ENCODE results near the gene ATP1B2.

The ATP1B2 gene

DNA sequence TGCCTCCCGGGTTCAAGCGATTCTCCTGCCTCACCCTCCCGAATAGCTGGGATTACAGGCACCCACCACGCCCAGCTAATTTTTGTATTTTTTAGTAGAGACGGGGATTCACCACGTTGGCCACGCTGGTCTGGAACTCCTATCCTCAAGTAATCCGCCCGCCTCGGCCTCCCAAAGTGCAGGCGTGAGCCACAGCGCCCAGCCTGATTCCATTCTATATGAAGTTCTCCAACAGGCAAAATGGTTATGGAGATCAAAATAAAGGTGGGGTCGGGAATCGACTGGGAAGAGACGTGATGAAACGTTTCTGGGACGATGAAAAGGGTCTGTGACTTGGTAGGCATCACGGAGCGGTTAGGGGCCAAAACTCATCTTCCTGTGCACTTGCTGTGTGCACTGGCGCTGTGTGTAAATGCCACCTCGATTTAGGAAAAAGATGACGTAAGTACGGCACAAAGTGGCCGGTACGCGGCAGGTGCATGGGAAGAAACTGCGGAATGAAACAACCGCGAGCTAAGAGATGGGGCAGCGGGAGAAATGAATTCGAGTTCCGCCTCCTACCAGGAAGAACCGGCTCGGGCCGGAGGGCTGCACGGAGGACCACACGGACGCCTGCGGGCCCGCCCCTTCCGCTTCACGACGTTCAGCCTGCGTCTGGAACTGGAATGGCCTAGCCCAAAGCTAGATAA, 35.0 kb downstream of the ATP1B2 start:
- DNase-seq (ENCODE audit: low spot score) = peak; percentile 97

DNA sequence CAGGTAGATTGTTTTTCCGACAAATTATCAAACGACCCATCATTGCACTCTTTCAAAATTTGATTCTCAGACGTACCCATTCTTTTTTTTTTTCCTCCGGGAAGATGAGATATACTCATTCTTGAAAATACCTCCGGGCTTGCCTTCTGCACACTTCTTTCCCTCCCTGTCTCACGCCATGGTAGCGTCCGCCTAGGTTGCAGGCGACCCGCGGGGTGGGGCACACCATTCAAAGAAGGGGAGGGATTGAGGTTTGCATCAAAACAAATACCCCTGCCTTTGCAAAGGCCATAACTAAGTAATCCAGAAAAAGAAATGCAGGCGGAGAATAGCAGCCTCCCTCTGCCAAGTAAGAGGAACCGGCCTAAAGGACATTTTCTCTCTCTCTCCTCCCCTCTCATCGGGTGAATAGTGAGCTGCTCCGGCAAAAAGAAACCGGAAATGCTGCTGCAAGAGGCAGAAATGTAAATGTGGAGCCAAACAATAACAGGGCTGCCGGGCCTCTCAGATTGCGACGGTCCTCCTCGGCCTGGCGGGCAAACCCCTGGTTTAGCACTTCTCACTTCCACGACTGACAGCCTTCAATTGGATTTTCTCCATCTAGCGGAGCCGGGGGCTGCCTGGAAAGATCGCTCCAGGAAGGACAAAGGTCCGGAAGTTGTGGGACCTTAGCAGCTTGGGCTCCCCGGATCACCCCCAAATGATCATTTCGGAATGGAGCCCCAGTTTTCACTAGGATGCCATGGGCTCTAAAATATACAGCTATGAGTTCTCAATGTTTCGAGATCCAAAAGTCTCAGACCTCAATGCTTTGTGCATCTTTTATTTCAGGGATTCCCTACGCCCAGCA, 35.7 kb downstream of the ATP1B2 start:
- peak; percentile 91 for DNase-seq (ENCODE audit: low spot score)

DNA sequence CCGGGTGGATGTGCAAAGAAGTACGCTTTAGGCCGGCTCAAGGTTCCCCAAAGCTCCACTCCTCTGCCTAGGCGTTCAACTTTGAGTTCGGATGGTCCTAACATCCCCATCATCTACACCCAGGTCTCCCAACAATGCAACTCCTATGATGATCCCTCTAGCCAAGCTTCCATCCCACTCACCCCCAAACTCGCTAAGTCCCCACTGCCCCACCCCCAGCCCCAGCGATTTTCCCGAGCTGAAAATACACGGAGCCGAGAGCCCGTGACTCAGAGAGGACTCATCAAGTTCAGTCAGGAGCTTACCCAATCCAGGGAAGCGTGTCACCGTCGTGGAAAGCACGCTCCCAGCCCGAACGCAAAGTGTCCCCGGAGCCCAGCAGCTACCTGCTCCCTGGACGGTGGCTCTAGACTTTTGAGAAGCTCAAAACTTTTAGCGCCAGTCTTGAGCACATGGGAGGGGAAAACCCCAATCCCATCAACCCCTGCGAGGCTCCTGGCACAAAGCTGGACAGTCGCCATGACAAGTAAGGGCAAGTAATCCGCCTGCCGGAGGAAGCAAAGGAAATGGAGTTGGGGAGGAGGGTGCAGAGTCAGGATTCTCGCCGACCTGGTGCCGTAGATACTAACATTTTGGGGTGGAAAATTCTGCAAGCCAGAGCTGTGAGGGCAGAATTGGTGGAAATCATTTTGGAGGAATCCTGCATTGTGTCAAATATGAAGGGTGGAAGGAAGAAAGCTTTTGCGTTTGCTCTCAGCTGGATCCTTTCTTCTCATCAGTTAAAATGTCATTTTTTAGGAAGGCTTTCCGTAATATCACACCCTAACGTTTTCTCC, 36.6 kb downstream of the ATP1B2 start, which contains the start of gene TP53:
Gene TP53 (minus strand): TSS at position 419 of the 836 bp plus-strand sequence. CDS start 10,896 bp downstream, outside the sequence.
- peak; percentile 95 for DNase-seq (ENCODE audit: low spot score)

GRCh38 chr17:7687908-7688807, 37.4 kb downstream of the ATP1B2 start, which contains the start of gene WRAP53:
Gene WRAP53, plus strand, starts transcription at chr17:7688477. Its CDS starts 172 bp downstream, at chr17:7688649.
- DNase-seq (ENCODE audit: low spot score) = peak; percentile 97

- no peak for DNase-seq (ENCODE audit: low spot score)
Measured at GRCh38 chr17:7688808-7689316, 38.1 kb downstream of the ATP1B2 start.

DNA sequence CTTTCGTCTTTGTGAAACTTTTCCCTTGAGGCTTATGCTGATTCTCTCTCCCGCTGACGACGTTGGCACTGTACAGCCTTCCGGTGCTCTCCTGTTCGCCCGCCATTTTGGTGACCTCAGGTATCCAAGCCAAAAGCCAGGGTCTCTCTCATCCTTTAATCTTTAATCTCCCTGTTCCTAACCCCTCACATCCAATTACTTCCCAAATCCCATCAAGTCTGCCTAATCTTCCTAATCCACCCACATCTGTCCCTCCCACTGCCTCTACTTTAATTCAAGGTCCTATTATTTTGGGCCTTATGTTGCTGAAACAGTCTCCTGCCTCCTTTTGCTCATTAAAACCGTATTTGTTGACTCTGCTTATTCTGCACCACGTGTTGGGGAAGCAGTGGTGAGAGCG, 44.9 kb downstream of the ATP1B2 start:
- DNase-seq (ENCODE audit: low spot score) = no peak

- no peak for DNase-seq (ENCODE audit: low spot score)
Measured at GRCh38 chr17:7697828-7698588, 47.3 kb downstream of the ATP1B2 start.

- DNase-seq (ENCODE audit: low spot score) = no peak
Measured at GRCh38 chr17:7700510-7700909, 49.8 kb downstream of the ATP1B2 start.

GRCh38 chr17:7701681-7702080, 51.0 kb downstream of the ATP1B2 start:
- no peak for DNase-seq (ENCODE audit: low spot score)

DNA sequence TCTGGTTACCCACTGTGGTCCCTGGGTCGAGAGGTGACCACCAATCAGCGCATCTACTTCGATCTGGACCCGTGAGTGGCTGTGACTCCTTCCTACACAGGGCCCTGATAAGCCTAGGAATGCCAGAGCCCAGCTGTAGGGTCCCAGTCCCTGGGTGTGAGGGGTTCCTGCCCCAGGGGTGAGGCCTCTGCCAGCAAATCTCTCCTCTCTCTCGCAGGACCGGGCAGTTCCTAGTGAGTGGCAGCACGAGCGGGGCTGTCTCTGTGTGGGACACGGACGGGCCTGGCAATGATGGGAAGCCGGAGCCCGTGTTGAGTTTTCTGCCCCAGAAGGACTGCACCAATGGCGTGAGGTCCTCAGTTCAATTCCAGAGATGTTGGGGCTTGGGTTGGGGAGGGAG, 52.0 kb downstream of the ATP1B2 start:
- no peak for DNase-seq (ENCODE audit: low spot score)

DNA sequence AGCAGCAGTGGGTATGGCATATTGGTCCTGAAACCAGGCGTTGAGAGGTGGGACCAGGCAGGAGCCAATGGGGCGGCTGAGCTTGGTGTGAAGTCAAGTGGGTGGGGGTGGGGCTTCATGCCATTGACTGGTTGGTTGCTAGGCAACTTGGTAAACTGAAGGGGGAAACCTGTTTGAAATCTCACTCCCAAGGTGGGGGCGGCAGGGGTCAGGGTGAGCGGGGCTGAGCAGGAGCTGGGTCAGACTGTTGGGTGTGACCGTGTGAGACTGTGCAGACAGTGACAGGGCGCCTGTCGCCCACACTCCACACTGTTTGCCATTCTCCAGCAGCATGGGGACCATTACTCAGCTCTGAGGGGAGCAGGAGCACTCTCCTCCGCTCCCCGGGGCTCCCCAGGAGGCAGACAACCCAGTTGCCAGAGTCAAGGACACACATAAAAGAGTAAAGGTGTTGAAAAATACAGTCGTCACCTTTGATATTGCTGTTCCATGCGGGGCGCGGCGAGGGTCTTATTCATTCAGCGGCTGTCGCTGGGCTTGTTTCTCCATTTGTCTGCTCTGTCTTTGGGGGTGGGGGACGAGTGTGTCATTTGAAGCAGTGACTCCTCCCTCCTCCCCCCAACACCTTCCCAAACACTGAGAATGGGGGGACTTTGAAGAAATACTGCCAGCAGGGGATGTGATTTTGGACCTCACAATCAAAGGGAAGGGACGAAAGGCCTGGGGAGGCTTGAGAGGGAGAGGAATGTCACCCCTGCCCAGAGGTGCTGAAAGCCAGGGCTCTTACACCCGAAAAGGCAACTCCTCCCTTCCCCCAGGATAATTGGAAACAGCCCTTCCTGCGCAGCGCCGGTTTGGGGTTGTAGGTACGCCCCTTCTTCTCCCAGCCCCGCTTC, 53.1 kb downstream of the ATP1B2 start:
- peak; percentile 82 for DNase-seq (ENCODE audit: low spot score)

DNA sequence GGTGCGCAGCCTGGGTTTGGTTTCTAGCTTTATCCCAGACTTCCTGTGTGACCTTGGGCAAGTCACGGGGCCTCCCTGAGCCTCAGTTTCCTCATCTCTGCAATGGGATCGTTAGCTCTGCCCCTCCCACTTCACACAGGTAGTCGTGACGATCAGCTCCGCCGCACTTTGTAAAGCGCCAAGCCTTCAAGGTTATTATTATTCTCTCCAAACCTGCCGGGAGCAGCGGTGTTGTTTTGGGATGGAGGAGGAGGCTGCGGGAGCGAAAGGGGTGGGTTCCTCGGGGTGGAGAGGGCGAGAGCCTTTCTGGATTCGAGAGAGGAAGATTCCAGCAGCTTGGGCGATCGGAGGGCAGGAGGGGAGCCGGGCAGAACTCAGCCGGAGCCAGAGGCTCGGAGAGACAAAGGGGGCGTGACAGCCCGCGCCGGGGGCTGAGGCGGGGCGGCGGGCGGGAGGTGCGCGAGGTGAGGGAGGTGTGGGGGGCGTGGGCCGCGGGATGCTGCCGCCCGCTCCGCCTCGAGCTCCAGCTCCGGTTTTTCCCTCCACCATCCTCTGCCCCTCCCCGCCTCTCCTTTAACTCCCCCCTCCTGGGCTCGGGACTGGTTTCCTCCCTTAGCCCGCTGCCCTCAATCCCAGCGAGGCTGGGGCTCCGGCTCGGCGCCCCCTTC, 54.0 kb downstream of the ATP1B2 start, which contains the start of gene EFNB3:
Gene EFNB3 (plus strand): TSS at position 602 of the 668 bp plus-strand sequence. CDS start 397 bp downstream, outside the sequence.
- peak; percentile 49 for DNase-seq (ENCODE audit: low spot score)

DNA sequence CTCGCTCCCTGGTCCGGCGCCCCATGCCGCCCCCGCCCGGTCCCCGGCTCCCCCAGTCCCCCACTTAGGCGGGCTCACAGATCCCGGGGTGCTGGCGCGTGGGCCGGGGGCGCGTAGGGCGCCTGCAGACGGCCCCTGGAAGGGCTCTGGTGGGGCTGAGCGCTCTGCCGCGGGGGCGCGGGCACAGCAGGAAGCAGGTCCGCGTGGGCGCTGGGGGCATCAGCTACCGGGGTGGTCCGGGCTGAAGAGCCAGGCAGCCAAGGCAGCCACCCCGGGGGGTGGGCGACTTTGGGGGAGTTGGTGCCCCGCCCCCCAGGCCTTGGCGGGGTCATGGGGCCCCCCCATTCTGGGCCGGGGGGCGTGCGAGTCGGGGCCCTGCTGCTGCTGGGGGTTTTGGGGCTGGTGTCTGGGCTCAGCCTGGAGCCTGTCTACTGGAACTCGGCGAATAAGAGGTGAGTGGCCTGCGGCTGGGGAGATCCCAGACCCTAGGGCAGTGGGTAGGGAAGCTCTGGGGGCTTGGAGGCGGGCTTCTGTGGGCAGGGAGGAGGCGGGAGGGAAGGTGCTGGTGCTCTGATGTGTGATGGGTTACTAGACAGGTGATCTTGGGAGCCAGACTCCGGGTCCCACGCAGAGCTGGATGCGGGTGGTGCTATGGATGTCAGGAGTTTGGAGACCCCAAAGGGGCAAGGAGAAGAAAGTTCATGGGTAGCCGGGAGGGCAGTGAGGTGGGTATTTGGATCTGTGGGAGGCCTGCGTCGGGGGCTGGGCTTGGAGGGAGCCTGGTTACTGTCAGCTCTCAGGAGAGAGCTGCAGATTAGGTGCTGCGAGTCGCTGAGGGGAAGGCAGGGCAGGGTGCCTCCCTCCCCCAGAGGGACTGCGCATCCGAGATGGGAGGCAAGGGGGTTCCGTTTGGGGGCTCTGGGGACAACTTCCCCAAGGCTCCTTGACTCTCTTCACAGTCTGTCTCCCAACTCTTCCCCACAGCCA, 54.8 kb downstream of the ATP1B2 start:
- no peak for DNase-seq (ENCODE audit: low spot score)

DNA sequence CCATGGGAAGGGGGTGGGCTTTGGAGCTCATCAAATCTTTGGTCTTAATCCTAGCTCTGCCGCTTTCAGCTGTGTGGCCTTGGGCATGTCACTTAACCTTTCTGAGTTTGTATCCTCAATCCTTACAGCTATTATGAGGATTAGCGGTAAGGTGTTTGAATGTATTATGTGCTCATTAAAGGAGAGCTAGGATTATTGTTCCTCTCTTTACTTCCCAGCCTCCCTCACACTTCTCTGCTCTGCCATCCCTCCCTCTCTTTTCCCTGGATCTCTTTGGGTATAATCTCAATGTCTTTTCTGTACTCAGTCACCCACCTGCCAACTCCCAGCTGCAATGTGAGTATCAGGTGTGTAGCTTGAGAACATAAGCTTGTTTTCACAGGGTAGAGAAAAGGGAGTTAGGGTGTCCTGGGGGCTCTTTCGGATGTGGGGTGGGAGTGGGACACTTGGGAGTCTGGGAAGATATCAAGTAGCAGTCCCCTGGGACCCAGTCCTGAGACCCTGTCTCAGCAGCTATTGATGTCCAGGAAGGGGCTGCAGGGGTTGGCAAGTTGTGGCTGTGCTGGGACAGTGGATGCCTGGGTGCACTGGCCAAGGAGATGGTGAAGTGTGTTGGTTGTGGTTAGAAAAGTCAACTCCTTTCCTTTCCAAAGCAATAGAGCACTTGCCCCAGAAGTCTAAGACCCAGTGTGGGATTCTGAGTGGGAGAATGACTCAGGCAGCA, 56.1 kb downstream of the ATP1B2 start:
- DNase-seq (ENCODE audit: low spot score) = no peak

All from Ammon's horn (tissue), 1 donor.